Thyroid gland (tissue), 4 donors: Measurements from ENCODE around the gene SERPINB5. TPM values are rescaled to one million over a fixed set of nuclear protein-coding genes. Genes with fewer than 3 reads are reported as not detected.

Experiments
- DNase-seq, 2 donors: peaks; one replicate each; pipeline ENCODE4 v3.0.0-alpha.2; 2019
- H3K27ac ChIP-seq, 3 donors: fragments of 200-600 bp; sonication (generic); 1 replicate in 2 of 3; 2 replicates in 1 of 3; pipeline ENCODE4 v1.5.1; 2016 to 2019; ENCODE audit warnings: mild to moderate bottlenecking in 1 of 3, moderate library complexity in 1 of 3
- H3K27me3 ChIP-seq: fragments of 200-600 bp; sonication (generic); one replicate; pipeline ENCODE4 v1.5.1; 2019
- H3K36me3 ChIP-seq, 2 donors: fragments of 200-600 bp; sonication (generic); one replicate each; pipeline ENCODE4 v1.5.1; 2016 to 2019
- H3K4me1 ChIP-seq, 2 donors: fragments of 200-600 bp; sonication (generic); one replicate each; pipeline ENCODE4 v1.5.1; 2017 to 2019
- H3K4me3 ChIP-seq, 3 donors: fragments of 200-600 bp; sonication (generic); replicated peaks in 1 of 3; 1 replicate in 2 of 3; 2 replicates in 1 of 3; pipeline ENCODE4 v1.5.1; 2016; ENCODE audit warnings: mild to moderate bottlenecking in 1 of 3
- H3K9me3 ChIP-seq: fragments of 200-600 bp; sonication (generic); one replicate; pipeline ENCODE4 v1.5.1; 2017
- CTCF ChIP-seq, 6 experiments: fragments of 200-600 bp in 3 of 6; fragments of 450-650 bp in 3 of 6; sonication (generic) in 3 of 6; IDR thresholded peaks; one replicate each; pipeline ENCODE4 v1.5.1; 2016 to 2019; ENCODE audit warnings: antibody characterized with exemption in 6 of 6, mild to moderate bottlenecking in 2 of 6, inconsistent platforms in 1 of 6, moderate library complexity in 1 of 6
- POLR2A ChIP-seq, 2 donors: fragments of 450-650 bp; IDR thresholded peaks; one replicate each; pipeline ENCODE4 v1.6.1; 2017; ENCODE audit warnings: antibody characterized with exemption in 2 of 2, mild to moderate bottlenecking in 2 of 2, moderate library complexity in 1 of 2
- WGBS, 2 donors: methylation state at CpG; one replicate each; pipeline ENCODE4 v1.1.5; 2017; 5-methylcytosine and 5-hydroxymethylcytosine counted together
- intact Hi-C: fragments of 100-400 bp; cut with DNase I; formaldehyde crosslinking; loops from one replicate; pipeline ENCODE4 v1.15.1; 2023
- total RNA-seq, 4 donors: library from RNA; depleted of rRNA; stranded (reverse); fragments of >200 nt; gene quantifications; one replicate each; pipeline ENCODE4 v1.2.3, GENCODE V29; 2016

Gene SERPINB5
- total RNA-seq, 4 donors from 2014 or later = not detected

DNA sequence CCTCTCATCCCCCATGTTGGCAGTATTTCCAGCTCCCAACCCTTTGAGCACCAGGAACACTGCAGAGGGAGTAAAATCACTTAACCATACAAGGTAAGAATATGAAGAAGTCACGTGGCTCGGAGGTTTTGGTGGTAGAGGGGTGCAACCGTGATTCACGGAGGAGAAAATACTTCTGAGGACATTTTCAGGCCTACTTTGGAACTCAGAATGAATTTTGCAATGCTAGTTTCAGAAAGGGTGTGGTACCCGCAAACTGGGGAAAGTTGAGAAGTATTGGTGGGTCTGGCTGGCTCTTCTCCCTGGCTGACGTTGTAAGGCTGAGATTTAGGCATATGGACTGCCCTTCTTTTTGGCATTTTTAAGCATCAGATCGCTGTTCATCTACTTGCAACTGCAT, 442 bp downstream of the SERPINB5 start:
- no peak for TF ChIP-seq CTCF (IDR thresholded peaks at IDR 0.05)
- no peak for TF ChIP-seq POLR2A (IDR thresholded peaks at IDR 0.05)
- Histone ChIP-seq H3K9me3 (no peaks in the 10 kb centered on the region), H3K4me1 (no peaks in the 10 kb centered on the region), H3K27ac (no peak overlapping the region), H3K36me3 (no peaks in the 10 kb centered on the region), H3K4me3 (no peak overlapping the region), H3K27me3 (no peaks in the 10 kb centered on the region)
- intact Hi-C loops = no loop called here
- no peak for DNase-seq
- 87 to 89% methylated on average over 7 of the region's 7 CpGs for whole genome bisulfite sequencing, 2 donors

DNA sequence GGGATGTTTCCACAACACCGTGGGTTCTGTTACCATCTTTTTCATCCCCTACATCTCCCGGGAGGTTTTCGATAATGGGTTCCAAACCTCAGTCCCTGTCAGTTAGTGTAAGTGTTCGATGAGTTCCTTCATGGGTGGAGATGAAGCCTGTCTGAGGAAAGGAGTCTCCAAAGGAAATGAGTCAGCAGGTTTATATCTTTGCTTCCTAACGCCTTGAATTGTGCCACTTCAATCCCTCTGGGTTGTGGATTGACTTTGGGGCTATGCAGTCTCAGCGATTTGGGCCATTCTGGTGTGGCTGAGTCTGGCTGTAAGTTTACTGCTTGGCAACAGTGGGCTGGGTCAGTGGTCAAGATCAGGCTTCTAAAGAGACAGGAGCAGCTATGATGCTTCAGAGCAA, 1.2 kb downstream of the SERPINB5 start:
- Histone ChIP-seq H3K27ac (no peak overlapping the region), H3K4me3 (no peak overlapping the region), H3K36me3 (no peaks in the 10 kb centered on the region), H3K9me3 (no peaks in the 10 kb centered on the region), H3K4me1 (no peaks in the 10 kb centered on the region), H3K27me3 (no peaks in the 10 kb centered on the region)
- intact Hi-C loops = no loop called here
- 86 to 89% methylated on average over 6 of the region's 6 CpGs for WGBS, 2 donors
- no peak for DNase-seq
- no peak for TF ChIP-seq POLR2A (IDR thresholded peaks at IDR 0.05)
- TF ChIP-seq CTCF (IDR thresholded peaks at IDR 0.05) = no peak

DNA sequence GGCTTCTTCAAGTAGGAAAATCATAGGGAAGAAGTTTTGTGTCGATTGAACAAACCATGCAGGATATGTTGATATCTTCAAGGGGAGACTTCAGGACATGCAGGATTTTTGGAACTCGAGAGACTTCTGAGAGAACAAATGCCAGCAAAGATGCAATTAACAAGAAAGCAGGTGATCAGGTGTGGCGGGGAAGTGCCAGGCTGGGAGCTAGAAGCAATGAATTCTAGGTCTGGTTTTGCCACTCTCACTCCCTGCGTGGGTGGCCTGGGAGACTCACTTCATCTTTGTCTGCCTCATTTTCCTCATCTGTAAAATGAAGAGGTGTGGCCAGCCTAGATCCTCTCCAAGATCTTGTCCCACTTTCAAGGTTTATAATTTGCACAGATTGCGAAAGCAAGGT, 3.1 kb downstream of the SERPINB5 start:
- H3K36me3 ChIP-seq = no peaks in the 10 kb centered on the region
- intact Hi-C loops = no loop called here
- no peak overlapping the region for H3K27ac ChIP-seq
- DNase-seq = no peak
- no peaks in the 10 kb centered on the region for H3K27me3 ChIP-seq
- TF ChIP-seq POLR2A (IDR thresholded peaks at IDR 0.05) (no peak), CTCF (IDR thresholded peaks at IDR 0.05) (no peak)
- H3K4me3 ChIP-seq = no peak overlapping the region
- H3K4me1 ChIP-seq = no peaks in the 10 kb centered on the region
- no peaks in the 10 kb centered on the region for H3K9me3 ChIP-seq
- WGBS, 2 donors = 80 to 87% methylated on average over 5 of the region's 5 CpGs

- Histone ChIP-seq H3K4me1 (no peaks in the 10 kb centered on the region), H3K36me3 (no peaks in the 10 kb centered on the region), H3K4me3 (no peak overlapping the region), H3K27me3 (no peaks in the 10 kb centered on the region), H3K27ac (no peak overlapping the region), H3K9me3 (no peaks in the 10 kb centered on the region)
- 74 to 85% methylated on average over 1 of the region's 1 CpG for WGBS, 2 donors
- TF ChIP-seq CTCF (IDR thresholded peaks at IDR 0.05) (no peak), POLR2A (IDR thresholded peaks at IDR 0.05) (no peak)
- intact Hi-C loops = no loop called here
- no peak for DNase-seq
These were observed 3.7 kb downstream of the SERPINB5 start for GRCh38 chr18:63480476-63480875.

GRCh38 chr18:63480915-63481314, 4.2 kb downstream of the SERPINB5 start:
- Histone ChIP-seq H3K27me3 (no peaks in the 10 kb centered on the region), H3K4me3 (no peak overlapping the region), H3K4me1 (no peaks in the 10 kb centered on the region), H3K9me3 (no peaks in the 10 kb centered on the region), H3K27ac (no peak overlapping the region), H3K36me3 (no peaks in the 10 kb centered on the region)
- TF ChIP-seq CTCF (IDR thresholded peaks at IDR 0.05) (no peak), POLR2A (IDR thresholded peaks at IDR 0.05) (no peak)
- no peak for DNase-seq
- intact Hi-C loops = no loop called here
- 62 to 73% methylated on average over 2 of the region's 2 CpGs for WGBS, 2 donors
